GM19372 (cell line): ENCODE measurements around the gene MS4A14.
A peak's percentile ranks its signal among the peaks of the same experiment; 100 is the strongest.
"Not testable (repeated sequence)": the region's sequence is repeated elsewhere in the genome, so short reads cannot be mapped to it uniquely, and the experiment has no call there.

Source experiments
- ATAC-seq: cut with Tn5 transposase; IDR thresholded peaks from one replicate; pipeline ENCODE4 v1.9.1; 2021; ENCODE audit warnings: mild to moderate bottlenecking, low read depth, moderate library complexity; ENCODE audit not compliant: unreplicated experiment

The MS4A14 gene

DNA sequence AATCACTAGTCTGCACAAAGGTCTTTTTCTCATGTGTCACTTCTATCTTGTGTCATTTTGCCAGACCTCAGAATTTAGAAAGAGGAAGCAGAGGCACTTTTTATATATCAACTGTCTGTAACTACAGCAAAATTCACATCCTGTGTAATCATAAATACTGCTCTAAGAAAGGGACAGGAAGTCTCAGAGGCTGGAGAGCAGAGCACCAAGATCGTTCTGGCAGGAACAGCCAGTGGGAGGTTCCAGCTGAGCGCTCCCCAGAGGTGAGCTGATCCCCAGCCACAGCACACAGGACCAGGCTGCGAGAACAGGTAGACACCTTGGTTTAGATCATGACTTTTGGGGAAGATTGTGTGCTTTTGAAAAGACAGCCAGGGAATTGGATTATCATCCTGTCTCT, 17.9 kb upstream of the MS4A14 start, which contains the start of gene MS4A7:
MS4A7 (plus strand) TSS at position 179 of the 400 bp plus-strand sequence. CDS start 4,610 bp downstream, outside the sequence.
- peak; percentile 92 for ATAC-seq

DNA sequence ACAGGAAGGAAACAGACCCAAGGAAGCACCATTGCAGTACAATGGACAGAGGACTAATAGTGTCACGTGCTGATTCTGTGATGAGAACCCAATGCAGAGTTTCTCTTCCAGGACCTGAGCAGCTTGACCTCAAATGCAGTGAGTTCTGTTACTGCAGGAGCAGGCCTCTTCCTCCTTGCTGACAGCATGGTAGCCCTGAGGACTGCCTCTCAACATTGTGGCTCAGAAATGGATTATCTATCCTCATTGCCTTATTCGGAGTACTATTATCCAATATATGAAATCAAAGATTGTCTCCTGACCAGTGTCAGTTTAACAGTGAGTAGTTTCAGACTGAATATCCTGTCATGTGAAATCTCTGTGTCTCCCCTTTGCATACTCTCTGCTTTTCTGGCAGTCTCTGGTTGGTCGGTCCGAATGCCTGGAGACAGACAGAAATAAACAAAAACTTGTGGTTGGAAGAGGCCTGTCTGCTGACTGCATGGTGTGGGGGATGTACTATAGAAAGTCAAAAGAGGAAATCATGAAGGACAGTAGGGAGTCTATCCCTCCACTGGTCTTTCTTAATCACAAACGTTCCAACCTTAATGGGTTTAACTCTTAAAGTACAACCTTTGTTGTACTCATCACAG, 6.9 kb upstream of the MS4A14 start:
- ATAC-seq: peak; percentile 95

DNA sequence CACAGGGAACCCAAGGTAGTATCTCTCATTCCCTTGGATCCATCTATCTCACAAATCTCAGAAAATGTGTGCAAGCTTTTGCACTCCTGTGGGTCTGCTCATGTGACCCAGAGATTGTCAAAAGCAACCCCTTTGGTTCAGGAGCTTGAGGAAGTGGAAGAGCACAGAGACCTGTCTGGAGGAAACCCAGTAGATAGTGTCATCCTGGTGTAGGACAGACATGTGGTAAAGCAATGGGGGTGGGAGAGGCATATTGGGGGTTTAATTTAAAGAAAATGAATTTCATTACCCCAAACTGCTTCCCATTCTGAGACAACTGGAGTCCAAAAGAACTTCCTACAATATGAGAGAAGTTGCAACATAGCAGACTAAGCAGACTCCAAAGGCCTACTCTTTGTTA, 5.8 kb upstream of the MS4A14 start:
- ATAC-seq: no peak

DNA sequence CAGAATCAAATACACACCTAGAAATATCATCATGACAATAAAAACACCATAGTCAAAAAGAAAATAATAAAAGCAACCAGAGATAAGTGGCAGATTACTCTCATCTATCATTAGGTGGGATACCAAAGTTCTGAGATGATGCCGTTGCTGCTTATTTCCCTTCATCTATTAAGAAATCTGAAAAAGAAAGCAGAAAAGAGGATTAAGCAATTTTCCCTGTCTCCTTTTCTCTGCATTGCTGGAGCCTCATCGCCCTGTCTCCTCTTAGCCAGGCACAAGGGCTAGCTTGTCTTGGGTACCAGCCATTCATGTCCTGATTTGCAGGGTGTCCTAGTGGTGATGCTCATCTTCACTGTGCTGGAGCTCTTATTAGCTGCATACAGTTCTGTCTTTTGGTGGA, 3.9 kb upstream of the MS4A14 start:
- no peak for ATAC-seq

DNA sequence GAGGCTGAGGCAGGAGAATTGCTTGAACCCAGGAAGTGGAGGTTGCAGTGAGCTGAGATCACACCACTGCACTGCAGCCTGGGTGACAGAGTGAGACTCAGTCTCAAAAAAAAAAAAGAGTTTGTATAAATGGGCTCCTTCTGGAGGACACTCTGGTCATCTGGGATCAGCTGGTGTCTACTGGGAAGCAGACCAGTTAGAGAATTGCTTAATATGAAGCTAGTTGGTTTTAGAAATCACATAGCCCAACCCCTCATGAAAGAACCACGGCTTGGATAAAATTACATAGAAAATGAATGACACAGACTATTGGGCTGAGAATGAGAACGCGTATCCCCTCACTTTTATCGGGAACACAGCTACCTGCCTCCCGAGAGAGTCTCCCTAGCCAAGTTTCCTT, 3.2 kb upstream of the MS4A14 start:
- ATAC-seq: no peak

DNA sequence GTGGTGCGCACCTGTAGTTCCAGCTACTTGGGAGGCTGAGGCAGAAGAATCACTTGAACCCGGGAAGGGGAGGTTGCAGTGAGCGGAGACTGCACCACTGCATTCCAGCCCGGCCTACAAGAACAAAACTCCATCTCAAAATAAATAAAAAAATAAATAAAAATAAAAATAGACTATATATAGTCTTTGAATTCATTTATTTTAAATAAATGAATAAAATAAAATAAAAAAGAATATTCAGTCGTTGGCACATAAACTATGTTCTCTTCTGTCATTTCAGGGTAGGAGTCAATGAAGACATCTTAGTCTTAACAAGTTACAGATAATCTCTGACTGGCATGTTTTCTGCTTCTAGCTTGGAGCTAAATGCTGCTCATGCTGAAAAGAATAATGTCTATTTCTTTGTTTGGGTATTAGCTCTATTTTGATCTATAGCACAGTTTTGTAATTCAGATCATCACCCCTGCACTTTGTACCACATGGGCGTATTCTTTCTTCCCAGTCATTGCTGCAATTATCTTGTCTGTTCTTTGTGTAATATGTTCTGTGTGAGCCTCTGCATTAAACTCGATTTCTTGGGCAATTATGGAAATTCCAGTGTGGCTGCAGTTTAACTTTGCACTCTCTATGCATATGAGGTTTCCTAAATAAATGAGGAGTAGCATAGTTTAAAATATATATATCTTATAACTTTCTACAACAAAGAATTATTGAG, 1.4 kb upstream of the MS4A14 start:
- no peak for ATAC-seq

DNA sequence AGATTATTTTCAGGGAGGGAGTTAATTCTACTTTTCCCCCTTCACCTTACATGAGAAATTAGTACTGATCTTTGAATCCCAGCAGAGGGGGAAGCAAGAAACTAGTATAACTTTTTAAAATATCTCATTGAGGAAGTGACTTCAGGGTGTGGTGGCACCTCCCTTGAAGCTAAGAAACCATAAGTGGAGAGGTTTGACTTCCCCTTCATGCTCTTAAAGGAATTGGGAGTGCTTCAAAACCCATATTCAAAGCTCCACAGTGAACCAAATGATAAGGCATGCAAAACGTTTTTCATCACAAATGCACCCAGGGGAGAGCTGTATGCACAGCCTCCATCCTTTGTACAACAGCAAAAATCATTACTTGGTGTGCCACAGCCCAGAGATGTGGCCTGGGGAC, 540 bp downstream of the MS4A14 start:
- ATAC-seq: no peak

DNA sequence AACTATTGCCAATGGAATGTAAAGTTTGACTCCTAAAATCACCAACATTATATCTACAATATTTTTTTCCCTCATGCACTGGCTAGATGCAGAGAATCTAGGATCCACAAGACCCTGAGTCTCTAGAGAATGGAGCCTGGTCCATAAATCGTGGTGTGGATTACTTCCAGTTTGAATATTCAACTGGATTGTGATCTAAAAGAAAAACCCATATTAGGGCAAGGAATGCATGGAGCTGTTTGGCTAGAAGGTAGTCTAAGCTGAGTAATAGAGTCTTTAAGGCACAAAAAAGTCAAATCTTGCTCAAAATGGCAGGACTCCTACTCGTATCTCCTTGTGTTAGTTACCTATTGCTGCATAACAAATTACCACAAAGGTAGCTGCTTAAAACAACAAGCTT, 23.8 kb downstream of the MS4A14 start:
- ATAC-seq: no peak

DNA sequence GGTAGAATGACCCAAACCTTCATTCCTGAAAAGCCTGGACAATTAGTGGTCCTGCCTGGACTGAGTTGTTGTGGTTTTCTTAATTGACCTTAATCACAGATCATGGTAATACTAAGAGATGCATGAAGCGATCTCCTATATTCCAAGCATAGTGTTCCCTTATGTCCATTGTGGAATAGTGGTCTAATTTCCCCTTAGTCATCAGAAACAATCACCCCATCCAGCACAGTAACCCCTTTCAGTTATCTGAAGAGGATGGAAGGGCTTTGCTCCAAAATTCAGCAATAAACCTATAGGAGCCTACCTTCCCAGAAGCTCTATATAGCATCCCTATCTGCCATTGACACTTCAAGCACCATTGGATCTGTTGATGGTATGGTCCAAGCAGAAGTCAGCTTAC, 26.4 kb downstream of the MS4A14 start:
- ATAC-seq: no peak

DNA sequence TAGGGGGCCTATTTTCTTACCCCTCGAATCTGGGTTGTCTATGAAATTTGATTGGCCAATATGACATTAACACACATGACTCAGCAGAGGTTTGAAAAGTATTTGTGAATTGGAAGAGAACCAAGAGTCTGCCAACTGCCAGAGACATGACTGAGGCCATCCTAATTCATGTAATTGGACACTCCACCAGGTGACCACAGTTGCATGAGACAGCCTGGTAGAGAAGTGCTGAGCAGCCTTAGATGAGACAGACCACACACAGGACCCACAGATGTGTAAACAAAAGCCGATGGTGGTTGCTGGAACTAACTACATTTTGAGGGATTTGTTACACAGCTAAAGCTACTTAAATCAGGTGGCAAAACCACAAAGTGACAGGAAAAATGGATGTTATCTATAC, 32.3 kb downstream of the MS4A14 start:
- ATAC-seq: no peak

DNA sequence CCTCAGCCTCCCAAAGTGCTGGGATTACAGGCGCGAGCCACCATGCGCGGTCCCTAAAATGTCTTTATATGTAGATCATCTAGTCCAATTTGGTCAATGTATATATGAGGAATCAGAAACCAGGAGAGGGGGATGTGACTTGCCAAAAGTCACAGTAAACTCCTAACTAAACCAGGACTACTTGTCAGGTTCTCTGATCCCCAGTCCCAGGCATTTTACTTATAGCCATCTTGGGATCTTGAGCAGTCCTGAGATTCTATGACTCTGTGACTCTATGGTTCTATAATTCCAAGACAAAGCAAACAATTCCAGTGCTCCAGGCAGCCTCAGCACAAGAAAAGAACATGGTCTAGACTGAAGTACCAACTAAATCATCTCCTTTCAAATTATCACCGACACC, 33.0 kb downstream of the MS4A14 start, which contains the start of gene MS4A5:
MS4A5 (plus strand) TSS at position 301 of the 400 bp plus-strand sequence. CDS start 103 bp downstream, outside the sequence.
- ATAC-seq: no peak

DNA sequence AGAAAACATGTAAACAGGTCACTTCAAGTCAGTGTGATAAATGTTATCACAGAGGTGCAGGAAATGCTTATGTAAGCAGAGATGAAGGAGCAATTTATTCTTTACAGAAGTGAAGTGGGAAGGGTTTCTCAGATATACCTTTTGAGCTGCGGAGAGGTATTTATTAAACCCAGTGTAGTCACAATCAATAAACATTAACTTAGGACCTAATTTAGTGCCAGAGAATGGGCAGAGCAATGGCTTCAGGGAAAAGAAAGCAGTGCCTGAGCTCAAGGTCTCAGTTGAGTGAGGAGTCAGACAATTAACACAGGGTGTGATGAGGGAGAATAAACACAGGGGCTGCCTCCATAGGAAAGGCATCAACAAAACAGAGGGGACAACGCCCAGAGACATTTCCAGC, 35.0 kb downstream of the MS4A14 start:
- no peak for ATAC-seq

DNA sequence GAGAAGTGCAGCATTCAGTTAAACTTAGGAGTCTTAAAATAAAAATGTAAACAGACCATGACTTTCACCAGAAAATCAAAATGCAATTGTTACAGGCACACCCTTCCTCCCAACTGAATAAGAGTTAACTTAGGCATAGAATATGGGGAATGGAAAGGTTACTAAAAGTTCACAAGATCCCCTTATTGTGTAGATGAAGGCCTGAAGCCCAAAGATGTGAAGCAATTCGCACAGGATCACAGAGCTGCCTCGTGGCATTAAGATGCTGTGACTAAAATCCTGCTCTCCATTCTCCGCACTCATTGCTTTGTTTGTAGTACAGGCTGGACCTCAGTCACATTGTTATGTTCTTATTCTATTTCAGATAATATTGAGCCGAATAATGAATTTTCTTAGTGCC, 37.1 kb downstream of the MS4A14 start:
- no peak for ATAC-seq

DNA sequence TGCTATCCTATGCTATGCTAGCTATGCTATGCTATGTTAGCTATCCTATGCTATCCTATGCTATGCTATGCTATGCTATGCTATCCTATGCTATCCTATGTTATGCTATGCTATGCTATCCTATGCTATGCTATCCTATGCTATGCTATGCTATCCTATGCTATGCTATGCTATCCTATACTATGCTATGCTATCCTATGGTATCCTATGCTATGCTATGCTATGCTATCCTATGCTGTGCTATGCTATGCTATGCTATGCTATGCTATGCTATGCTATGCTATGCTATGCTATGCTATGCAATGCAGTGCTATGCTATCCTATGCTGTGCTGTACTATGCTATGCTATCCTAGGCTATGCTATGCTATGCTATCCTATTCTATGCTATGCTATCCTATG, 50.8 kb downstream of the MS4A14 start:
- no peak for ATAC-seq

DNA sequence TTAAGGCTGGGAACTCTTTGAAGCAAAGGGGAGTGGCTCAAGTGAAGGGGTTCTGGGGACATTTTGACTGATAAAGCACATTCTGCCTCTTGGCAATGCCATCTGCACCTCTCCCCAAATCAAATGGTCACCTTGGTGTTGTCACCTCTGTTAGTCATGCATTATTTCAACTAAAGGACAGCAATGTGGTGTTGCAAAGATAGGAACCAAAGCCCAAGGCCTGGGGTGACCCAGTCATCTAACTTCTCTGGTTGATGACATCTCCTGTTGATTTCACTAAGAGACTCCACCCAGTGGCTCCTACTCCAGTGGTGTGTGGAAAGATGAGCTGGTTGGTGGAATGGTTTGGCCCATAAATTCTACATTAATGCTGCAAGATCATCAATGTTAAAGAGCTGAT, 51.6 kb downstream of the MS4A14 start:
- no peak for ATAC-seq

DNA sequence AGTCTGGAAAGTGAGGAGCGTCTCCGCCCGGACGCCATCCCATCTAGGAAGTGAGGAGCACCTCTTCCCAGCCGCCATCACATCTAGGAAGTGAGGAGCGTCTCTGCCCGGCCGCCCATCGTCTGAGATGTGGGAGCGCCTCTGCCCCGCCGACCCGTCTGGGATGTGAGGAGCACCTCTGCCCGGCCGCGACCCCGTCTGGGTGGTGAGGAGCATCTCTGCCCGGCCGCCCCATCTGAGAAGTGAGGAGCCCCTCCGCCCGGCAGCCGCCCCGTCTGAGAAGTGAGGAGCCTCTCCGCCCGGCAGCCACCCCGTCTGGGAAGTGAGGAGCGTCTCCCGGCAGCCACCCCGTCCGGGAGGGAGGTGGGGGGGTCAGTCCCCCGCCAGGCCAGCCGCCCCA, 54.9 kb downstream of the MS4A14 start:
- not testable (repeated sequence) for ATAC-seq

DNA sequence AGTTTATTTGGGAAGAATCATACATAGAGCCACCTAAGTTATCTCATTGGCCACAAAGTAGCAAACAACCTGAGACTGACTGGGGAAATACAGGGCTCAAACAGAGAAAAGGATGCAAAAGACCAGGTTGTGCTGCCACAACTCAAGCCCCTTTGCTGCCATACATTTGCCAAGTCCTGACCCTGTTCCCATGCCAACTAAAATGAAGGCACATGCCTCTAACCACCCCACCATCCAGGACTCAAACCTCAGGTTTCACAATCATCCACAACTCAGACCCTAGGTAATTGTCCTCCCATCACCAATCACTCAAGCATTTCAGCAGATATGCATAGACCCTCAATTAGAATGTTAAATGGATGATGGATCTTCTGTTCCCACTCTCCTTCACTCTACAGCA, 58.0 kb downstream of the MS4A14 start:
- ATAC-seq: no peak

DNA sequence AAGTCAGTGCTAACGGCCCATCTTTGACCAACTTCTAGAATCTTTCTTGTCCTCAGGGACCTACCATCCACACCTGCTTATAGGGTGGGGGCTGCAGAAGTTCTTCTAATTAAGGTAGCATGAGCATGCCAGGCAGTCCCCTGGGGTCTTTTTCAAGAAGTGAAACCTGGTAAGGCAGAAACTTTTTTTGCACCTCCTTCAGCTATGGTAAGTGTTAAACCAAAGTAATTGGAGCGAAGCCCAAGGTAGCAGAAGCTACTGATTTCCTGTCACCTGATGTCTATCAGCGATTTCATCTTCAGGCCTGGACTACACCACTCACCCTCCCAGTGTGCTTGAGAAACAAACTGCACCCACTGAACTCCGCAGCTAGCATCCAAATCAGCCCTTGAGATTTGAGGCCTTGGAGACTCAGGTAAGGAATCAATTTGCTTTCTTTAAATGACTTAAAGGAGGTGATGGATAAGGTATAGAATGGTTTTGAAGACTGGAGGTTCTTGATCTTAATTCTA, 59.3 kb downstream of the MS4A14 start, which contains the start of gene MS4A1:
MS4A1 (plus strand) TSS at position 317 of the 512 bp plus-strand sequence. CDS start 6,528 bp downstream, outside the sequence.
- ATAC-seq: peak; percentile 83

DNA sequence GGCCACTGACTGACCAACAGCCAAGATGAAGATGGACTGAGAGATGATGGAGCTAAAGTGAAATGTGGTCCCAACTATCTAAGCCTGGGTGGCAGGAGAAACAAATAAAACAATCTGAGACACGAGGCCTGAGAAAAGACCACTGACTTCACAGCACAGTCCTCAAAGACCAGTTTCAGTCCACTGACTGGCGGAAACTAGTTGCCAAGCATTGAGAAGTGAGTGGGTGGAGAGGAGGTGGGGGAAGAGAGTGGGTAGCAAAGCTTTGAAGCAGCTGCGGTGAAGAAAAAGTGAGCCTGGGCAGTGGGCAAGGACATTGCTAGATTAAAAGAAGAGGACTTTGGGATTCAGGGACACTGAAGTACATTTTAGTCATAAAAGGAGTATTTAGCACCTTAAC, 61.3 kb downstream of the MS4A14 start:
- peak; percentile 35 for ATAC-seq

DNA sequence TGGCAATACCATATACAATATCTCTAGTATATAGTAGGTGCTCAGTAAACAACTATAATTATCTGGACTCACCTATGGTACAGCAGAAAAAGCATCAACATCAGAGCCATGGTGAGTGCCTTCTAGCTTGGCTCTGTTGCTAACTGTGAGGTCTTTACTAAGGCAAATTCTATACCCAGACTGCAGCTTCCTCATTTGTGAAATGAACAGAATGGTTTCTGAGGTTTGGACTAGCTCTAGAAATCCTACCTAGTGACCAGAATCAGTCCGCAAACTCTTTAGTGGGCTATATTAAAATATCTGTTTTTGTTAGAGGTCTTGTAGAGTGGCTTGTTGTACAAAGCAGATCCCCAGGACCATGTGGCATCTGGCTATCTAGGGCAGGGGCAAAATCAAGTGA, 63.1 kb downstream of the MS4A14 start:
- ATAC-seq: peak; percentile 24
